ENCODE measurements around the gene ASXL3.

Gene ASXL3

DNA sequence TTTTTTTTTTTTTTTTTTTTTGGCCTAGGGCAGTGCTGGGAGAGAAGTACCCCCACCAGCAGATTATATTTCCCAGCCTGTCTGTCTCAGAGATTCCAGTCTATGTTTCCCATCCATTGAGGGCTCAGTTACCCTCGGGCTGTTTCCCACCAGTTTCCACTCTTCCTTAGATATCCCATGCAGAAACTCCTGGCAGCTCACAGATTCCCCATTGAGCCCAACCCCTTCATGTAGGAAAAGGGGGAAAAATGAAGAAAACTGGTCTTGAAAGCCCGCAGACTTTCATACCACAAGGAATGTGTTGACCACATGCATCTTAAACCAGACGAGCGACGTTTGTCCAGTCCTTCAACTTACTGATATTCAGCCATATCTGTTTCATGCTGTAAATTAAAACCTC, 15.2 kb downstream of the ASXL3 start:
- no peak overlapping the region for H3K4me3 ChIP-seq (replicated peaks in 1 of 2; ENCODE audit: low read depth in 2 of 2, low read length in 2 of 2)
- TF ChIP-seq, protein P1, sequence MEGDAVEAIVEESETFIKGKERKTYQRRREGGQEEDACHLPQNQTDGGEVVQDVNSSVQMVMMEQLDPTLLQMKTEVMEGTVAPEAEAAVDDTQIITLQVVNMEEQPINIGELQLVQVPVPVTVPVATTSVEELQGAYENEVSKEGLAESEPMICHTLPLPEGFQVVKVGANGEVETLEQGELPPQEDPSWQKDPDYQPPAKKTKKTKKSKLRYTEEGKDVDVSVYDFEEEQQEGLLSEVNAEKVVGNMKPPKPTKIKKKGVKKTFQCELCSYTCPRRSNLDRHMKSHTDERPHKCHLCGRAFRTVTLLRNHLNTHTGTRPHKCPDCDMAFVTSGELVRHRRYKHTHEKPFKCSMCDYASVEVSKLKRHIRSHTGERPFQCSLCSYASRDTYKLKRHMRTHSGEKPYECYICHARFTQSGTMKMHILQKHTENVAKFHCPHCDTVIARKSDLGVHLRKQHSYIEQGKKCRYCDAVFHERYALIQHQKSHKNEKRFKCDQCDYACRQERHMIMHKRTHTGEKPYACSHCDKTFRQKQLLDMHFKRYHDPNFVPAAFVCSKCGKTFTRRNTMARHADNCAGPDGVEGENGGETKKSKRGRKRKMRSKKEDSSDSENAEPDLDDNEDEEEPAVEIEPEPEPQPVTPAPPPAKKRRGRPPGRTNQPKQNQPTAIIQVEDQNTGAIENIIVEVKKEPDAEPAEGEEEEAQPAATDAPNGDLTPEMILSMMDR (IDR thresholded peaks at IDR 0.05; ENCODE audit: low read depth, low read length) = no peak
- no peak for DNase-seq (ENCODE audit: low read depth in 2 of 2)

DNA sequence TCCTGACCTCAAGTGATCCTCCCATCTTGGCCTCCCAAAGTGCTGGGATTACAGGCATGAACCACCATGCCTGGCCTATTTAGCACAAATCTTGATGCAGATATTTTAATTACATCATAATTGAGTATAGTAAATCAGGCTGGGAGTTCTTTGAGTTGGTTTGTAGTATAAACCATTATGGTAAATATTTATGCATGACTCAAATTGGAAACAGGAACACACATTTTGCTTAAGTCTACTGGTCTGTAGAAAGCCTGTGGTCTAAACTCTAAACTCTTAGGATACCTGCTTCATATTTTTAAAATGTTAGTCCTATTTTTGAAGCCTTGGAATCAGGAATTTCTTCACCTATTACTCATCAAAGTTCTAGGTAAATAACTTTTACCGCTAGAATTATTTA, 16.8 kb downstream of the ASXL3 start:
- no peak for DNase-seq (ENCODE audit: low read depth in 2 of 2)
- H3K4me3 ChIP-seq (replicated peaks in 1 of 2; ENCODE audit: low read depth in 2 of 2, low read length in 2 of 2) = no peak overlapping the region
- TF ChIP-seq, protein P1 (IDR thresholded peaks at IDR 0.05; ENCODE audit: low read depth, low read length) = no peak

DNA sequence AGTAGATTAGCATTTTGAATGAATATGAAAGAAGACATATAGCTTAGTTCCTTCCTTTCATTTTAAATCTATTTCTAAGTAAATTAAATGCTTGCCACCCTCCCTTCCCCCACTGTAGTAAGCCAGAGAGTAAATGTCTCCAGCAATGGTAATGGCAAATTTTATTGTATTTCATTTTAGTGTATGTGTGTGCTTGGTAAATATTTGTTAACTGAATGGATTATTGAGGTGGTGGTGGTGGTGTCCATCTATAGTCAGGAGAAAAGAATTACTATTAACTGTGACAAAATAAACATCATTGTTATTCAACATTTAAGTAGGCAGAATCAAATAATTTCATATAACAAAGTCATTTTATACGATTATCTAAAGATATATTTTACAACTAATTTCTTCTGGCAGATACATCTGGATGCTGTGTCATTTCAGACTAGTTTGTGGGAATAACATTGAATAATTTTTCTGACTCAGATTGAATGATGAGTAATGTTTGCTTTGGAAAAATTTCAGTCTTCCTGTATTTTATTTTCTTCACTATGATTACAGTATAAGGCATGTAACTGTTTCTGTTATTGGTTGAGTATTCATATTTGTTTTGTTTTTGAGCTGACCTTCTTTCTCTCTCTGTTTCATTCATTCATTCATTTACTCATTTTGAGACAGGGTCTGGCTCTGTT, 18.3 kb downstream of the ASXL3 start:
- TF ChIP-seq, protein P1 (IDR thresholded peaks at IDR 0.05; ENCODE audit: low read depth, low read length) = no peak
- DNase-seq (ENCODE audit: low read depth in 2 of 2) = peak; percentile 12 to 79
- H3K4me3 ChIP-seq (replicated peaks in 1 of 2; ENCODE audit: low read depth in 2 of 2, low read length in 2 of 2) = no peak overlapping the region

DNA sequence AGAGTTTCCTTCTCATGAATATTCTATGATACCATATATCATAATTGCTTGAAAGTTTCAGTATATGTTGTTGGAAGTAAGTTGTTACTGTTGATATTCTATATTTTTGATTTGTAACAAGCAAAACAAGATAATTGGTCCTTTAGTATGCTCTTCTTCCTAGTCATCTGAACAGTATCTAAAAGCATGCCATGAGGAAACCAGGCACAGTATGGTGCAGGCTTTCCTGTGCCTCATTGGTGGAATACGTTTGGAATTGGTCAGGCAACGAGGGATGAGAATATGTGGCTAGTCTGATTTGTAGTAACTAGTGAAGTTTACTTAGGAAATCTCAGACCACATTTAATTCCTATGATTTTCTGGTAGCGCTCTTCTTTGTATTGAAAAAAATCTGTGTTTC, 22.8 kb downstream of the ASXL3 start:
- no peak for DNase-seq (ENCODE audit: low read depth in 2 of 2)
- no peak overlapping the region for H3K4me3 ChIP-seq (replicated peaks in 1 of 2; ENCODE audit: low read depth in 2 of 2, low read length in 2 of 2)
- TF ChIP-seq, protein P1 (IDR thresholded peaks at IDR 0.05; ENCODE audit: low read depth, low read length) = no peak

DNA sequence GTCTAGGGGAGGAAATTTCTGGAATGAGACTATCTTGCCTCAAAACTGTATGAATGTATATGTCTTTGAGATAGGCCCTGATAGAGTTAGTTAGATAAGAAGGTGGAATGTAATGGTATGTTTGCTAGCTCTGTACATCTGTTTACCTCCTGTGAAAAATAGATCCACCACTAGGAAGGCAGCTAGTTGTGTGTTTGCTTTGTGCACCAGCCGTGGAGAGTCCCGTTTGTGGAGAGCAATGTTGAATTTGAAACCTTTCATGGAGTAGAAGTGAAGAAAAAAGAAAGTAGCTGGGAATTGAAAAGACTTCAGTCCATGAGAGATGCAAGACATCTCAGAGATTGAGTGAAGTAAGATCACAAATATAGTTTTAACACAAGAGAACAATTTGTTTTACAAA, 25.4 kb downstream of the ASXL3 start:
- no peak overlapping the region for H3K4me3 ChIP-seq (replicated peaks in 1 of 2; ENCODE audit: low read depth in 2 of 2, low read length in 2 of 2)
- TF ChIP-seq, protein P1 (IDR thresholded peaks at IDR 0.05; ENCODE audit: low read depth, low read length) = no peak
- no peak for DNase-seq (ENCODE audit: low read depth in 2 of 2)

DNA sequence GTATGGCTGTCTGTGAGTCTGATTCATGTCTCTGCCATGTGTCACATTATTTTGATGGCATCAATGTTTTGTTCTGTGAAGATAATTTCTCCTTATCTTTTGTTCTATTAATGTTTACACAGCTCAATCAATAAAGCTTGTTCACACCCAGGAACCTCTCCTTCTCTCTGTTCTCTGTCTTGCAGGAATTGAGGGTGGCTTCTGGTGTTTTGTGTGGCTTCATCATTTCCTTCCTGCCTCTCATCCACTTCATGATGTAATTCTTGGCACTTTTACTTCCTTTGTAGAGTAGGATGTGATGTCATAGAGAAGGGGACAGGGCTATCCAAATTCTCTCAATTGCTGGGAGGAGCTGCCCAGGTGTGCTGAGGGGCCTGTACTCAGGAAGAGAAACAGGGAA, 27.2 kb downstream of the ASXL3 start:
- no peak overlapping the region for H3K4me3 ChIP-seq (replicated peaks in 1 of 2; ENCODE audit: low read depth in 2 of 2, low read length in 2 of 2)
- no peak for DNase-seq (ENCODE audit: low read depth in 2 of 2)
- TF ChIP-seq, protein P1 (IDR thresholded peaks at IDR 0.05; ENCODE audit: low read depth, low read length) = no peak

DNA sequence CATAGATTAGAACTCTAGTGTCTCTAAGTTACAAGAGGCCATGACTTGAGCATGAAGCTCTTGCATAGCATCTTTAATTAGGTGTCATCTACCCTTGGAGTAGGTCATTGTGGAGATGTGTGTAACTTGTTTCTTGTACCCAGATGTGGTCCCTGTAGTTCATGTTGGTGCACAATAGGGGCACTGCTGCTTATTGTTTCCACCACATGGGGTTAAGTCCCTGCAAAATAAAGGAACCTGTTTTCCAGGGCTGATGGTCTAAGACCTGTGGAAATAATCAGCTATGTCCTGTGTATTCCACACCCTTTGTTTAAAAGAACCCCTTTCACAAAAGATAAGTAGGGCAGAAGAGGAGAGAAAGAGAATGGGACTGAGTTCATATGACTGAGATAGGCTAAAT, 28.6 kb downstream of the ASXL3 start:
- no peak for DNase-seq (ENCODE audit: low read depth in 2 of 2)

More for the DNA sequence above, 28.6 kb downstream of the ASXL3 start:
- TF ChIP-seq, protein P1 (IDR thresholded peaks at IDR 0.05; ENCODE audit: low read depth, low read length) = no peak
- no peak overlapping the region for H3K4me3 ChIP-seq (replicated peaks in 1 of 2; ENCODE audit: low read depth in 2 of 2, low read length in 2 of 2)

All from cardiac fibroblast (primary cell).